GM12878 (cell line): ENCODE data around the gene PCID2. TPM values are rescaled to one million over a fixed set of nuclear protein-coding genes. Genes with fewer than 3 reads are reported as not detected.

ENCODE experiments used
- ATAC-seq: fragments of 200-7000 bp; cut with Tn5 transposase; 3 replicates; pipeline ENCODE4 v1.9.1; 2020; ENCODE audit warnings: mild to moderate bottlenecking, moderate library complexity
- BruUV-seq: library from RNA; stranded (reverse); fragments of 400-500 nt; replicated peaks from 2 replicates; lab custom pipeline; 2021; lab: Mats Ljungman, UMichigan
- CTCF ChIA-PET: fragments of 300-600 bp; sonication (Branson Sonifier 250); formaldehyde crosslinking; extraction: SDS; loops from one replicate; lab custom pipeline; 2021; ENCODE audit warnings: inconsistent platforms; lab: Yijun Ruan, JAX
- POLR2A ChIA-PET: fragments of 350-600 bp; formaldehyde crosslinking; extraction: SDS; loops from one replicate; lab custom pipeline; 2021; ENCODE audit warnings: inconsistent platforms; lab: Charles Lee
- RAD21 ChIA-PET: fragments of 300-600 bp; sonication (Branson Sonifier 250); formaldehyde crosslinking; loops from one replicate; lab custom pipeline; 2023; ENCODE audit warnings: antibody characterized with exemption; ENCODE audit not compliant: unreplicated experiment; lab: Charles Lee
- SMC1A ChIA-PET: fragments of 300-600 bp; sonication (Branson Sonifier 250); formaldehyde crosslinking; loops from one replicate; lab custom pipeline; 2023; ENCODE audit not compliant: unreplicated experiment, uncharacterized antibody; lab: Charles Lee
- DNase-seq: peaks from one replicate; pipeline ENCODE4 v3.0.0-alpha.2; 2011; ENCODE audit warnings: low read depth, low spot score
- FAIRE-seq: peaks from 3 replicates; lab custom pipeline; 2011; peaks lifted over from hg19 to GRCh38; lab: Jason Lieb, UNC
- H2AFZ ChIP-seq: 2 replicates; pipeline ENCODE4 v1.6.0; 2011; ENCODE audit warnings: low read depth, low read length, control low read depth; ENCODE audit not compliant: control insufficient read depth
- H3K27ac ChIP-seq: 2 replicates; pipeline ENCODE4 v1.5.1; 2011; ENCODE audit warnings: control low read depth; ENCODE audit not compliant: control insufficient read depth, insufficient read depth
- H3K27me3 ChIP-seq, 2 experiments: replicated peaks in 1 of 2; 2 replicates each; pipeline versions ENCODE4 v1.6.0 to v1.6.1; 2011; ENCODE audit warnings: low read length in 1 of 2; ENCODE audit not compliant: control insufficient read depth in 2 of 2, insufficient read depth in 2 of 2
- H3K36me3 ChIP-seq, 2 experiments: 2 replicates each; pipeline ENCODE4 v1.5.1; 2011; ENCODE audit warnings: low read length in 1 of 2; ENCODE audit not compliant: control insufficient read depth in 2 of 2, insufficient read depth in 2 of 2
- H3K4me1 ChIP-seq: 2 replicates; pipeline ENCODE4 v1.6.1; 2011; ENCODE audit warnings: mild to moderate bottlenecking, low read length, moderate library complexity, mixed read lengths; ENCODE audit not compliant: control insufficient read depth, insufficient read depth
- H3K4me2 ChIP-seq: 2 replicates; pipeline ENCODE4 v1.6.0; 2011; ENCODE audit warnings: control low read depth; ENCODE audit not compliant: control insufficient read depth, insufficient read depth
- H3K4me3 ChIP-seq: fragments of 200-600 bp; sonication (generic); 2 replicates; pipeline ENCODE4 v1.5.1; 2016
- H3K79me2 ChIP-seq: 2 replicates; pipeline ENCODE4 v1.6.0; 2011; ENCODE audit warnings: low read length; ENCODE audit not compliant: control insufficient read depth, insufficient read depth
- H3K9ac ChIP-seq: 2 replicates; pipeline ENCODE4 v1.8.0; 2011; ENCODE audit warnings: low read length, control low read depth, mixed read lengths; ENCODE audit not compliant: control insufficient read depth, insufficient read depth
- H3K9me3 ChIP-seq: replicated peaks from 3 replicates; pipeline ENCODE4 v1.5.1; 2011; ENCODE audit warnings: mild to moderate bottlenecking, low read length; ENCODE audit not compliant: control insufficient read depth, insufficient read depth
- H4K20me1 ChIP-seq: 2 replicates; pipeline ENCODE4 v1.6.0; 2011; ENCODE audit not compliant: control insufficient read depth, insufficient read depth
- JUND ChIP-seq: IDR thresholded peaks from 2 replicates; pipeline ENCODE4 v1.6.1; 2012; ENCODE audit warnings: low read depth, mild to moderate bottlenecking, low read length, improper control_type of control experiment, moderate library complexity
- RUNX3 ChIP-seq: IDR thresholded peaks from 2 replicates; pipeline ENCODE4 v1.6.1; 2012; ENCODE audit warnings: low read length, inconsistent platforms
- STAT1 ChIP-seq: fragments of 450-650 bp; conservative IDR thresholded peaks from 2 replicates; pipeline ENCODE4 v1.6.1; 2014; ENCODE audit warnings: antibody characterized with exemption, mild to moderate bottlenecking
- TAF1 ChIP-seq: IDR thresholded peaks from 2 replicates; pipeline ENCODE4 v1.6.1; 2011; ENCODE audit warnings: mild to moderate bottlenecking, low read depth, low read length, borderline replicate concordance
- USF1 ChIP-seq: IDR thresholded peaks from 2 replicates; pipeline ENCODE4 v1.6.1; 2011; ENCODE audit warnings: borderline replicate concordance, low read depth, mild to moderate bottlenecking, moderate library complexity, mixed read lengths, low read length; ENCODE audit not compliant: insufficient read depth; ENCODE audit errors: extremely low read length
- WGBS: methylation state at CpG from one replicate; pipeline ENCODE4 v1.1.6; 2016; ENCODE audit warnings: low lambda C conversion rate; ENCODE audit not compliant: insufficient replicate concordance, insufficient coverage; ENCODE audit errors: missing lambda C conversion rate; 5-methylcytosine and 5-hydroxymethylcytosine counted together
- in situ Hi-C: fragments of 300-500 bp; cut with MboI; formaldehyde crosslinking; loops from 9 replicates; pipeline ENCODE4 v1.14.3; 2018; ENCODE audit warnings: mixed read lengths
- intact Hi-C: fragments of 100-400 bp; cut with micrococcal nuclease; formaldehyde crosslinking; loops from one replicate; pipeline ENCODE4 v1.14.2; 2022; ENCODE audit not compliant: unreplicated experiment
- polyA plus RNA-seq, 11 experiments: library from polyadenylated mRNA; depleted of rRNA in 4 of 11; unstranded in 6 of 11; stranded (reverse) in 5 of 11; fragments of >200 nt; fragmentation: Nextera tagmentation in 4 of 11; fragmentation: Illumina TruSeq in 1 of 11; extraction: Ambion mirVana in 4 of 11; extraction: Trizol in 1 of 11; gene quantifications; 1 replicate in 1 of 11; 2 replicates in 10 of 11; pipeline versions ENCODE4 v1.2.1 to v1.2.3, GENCODE V29; 2011 to 2016; ENCODE audit warnings: inconsistent platforms in 2 of 11, missing spikeins in 2 of 11, low read depth in 1 of 11
- total RNA-seq, 4 experiments: library from RNA; depleted of rRNA in 3 of 4; stranded (reverse); fragments of >200 nt in 3 of 4; fragmentation: Illumina TruSeq in 1 of 4; extraction: Trizol in 1 of 4; gene quantifications; 2 replicates each; pipeline versions ENCODE4 v1.2.1 to v1.2.3, GENCODE V29; 2013 to 2021

Gene PCID2
- total and polyA plus RNA-seq, 10 of the 15 experiments (the other 5 are each of a cell fraction or from before 2014, with no cell fraction given) = 37.0 to 98.1 (median 58.3) TPM

DNA sequence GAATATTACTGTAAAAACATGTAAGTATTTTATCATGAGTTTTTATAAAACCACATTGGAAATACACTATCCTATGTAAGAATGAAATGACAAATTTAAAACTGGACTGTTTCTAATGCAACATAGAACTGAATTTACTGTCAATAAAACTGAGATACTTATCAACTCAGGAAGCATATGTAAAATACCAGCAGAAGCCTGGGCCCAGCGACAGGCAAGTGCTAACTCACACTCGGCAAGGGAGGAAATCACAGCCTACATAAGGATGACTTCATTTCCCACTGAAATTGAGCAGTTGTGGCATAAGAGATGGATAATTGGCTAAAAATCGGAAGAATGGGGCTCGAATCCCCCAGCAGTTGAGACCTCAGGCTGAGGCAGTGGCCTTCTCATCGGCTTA lies 38.0 kb downstream of the PCID2 start:
- ChIA-PET SMC1A (no interaction called here), CTCF (no interaction called here), POLR2A (no interaction called here), RAD21 (no interaction called here)
- no peak for DNase-seq
- H3K9ac ChIP-seq = no peak overlapping the region
- no peaks in the 10 kb centered on the region; the same call in 2 of the 3 replicates for H3K9me3 ChIP-seq
- no peak for TF ChIP-seq STAT1
- no peak for TF ChIP-seq JUND
- TF ChIP-seq RUNX3 = no peak
- no peak for TF ChIP-seq USF1
- TF ChIP-seq TAF1 = no peak
- no TSS peak for BruUV-seq
- no peak overlapping the region for H2AFZ ChIP-seq
- 91% methylated on average over 5 of the region's 5 CpGs for WGBS
- no peak overlapping the region for H3K4me2 ChIP-seq
- H4K20me1 ChIP-seq = no peaks in the 10 kb centered on the region
- H3K4me3 ChIP-seq = no peak overlapping the region
- no peaks in the 10 kb centered on the region for H3K79me2 ChIP-seq
- ATAC-seq = no peak
- no peaks in the 10 kb centered on the region for H3K4me1 ChIP-seq
- H3K27me3 ChIP-seq = no peaks in the 10 kb centered on the region
- intact Hi-C loops = no loop called here
- no peak overlapping the region for H3K27ac ChIP-seq
- in situ Hi-C loops = no loop called here
- no peak for FAIRE-seq
- peaks cover 0 to 11% of the 10 kb centered on the region in 2 experiments; a peak in 3 of 4 replicates for H3K36me3 ChIP-seq
